ENCODE data around the gene GTF2I.
"Not testable (repeated sequence)": the region's sequence is repeated elsewhere in the genome, so short reads cannot be mapped to it uniquely, and the experiment has no call there.

- not testable (repeated sequence) for TF ChIP-seq EZH2 (IDR thresholded peaks at IDR 0.05; ENCODE audit: borderline replicate concordance, low read length); CTCF (conservative IDR thresholded peaks at IDR 0.05 in 1 of 2, IDR thresholded peaks at IDR 0.05 in 1 of 2; ENCODE audit: extremely low read depth in 1 of 2, insufficient read depth in 1 of 2, low read depth in 1 of 2, low read length in 2 of 2)
Observed at GRCh38 chr7:74798644-74799043, 141.1 kb downstream of the GTF2I start.
